Stimulated activated naive CD8-positive, alpha-beta T cell treated with anti-CD3 and anti-CD28 coated beads, Interleukin-15, Interleukin-2, amounts not matched to agents 100 U/mL and 50 U/mL, for 24 hours (primary cell): ENCODE data around the gene TCF4.

ENCODE experiments used
- ATAC-seq: fragments of 150-1000 bp; cut with Tn5 transposase; one replicate; pipeline ENCODE4 v1.10.0; 2021
- DNase-seq: peaks from one replicate; pipeline ENCODE4 v3.0.0; 2021

TCF4 gene

GRCh38 chr18:55384551-55385275 is 203.3 kb downstream of the TCF4 start:
- ATAC-seq (no peak), DNase-seq (peak; percentile 15)

- DNase-seq = no peak
- no peak for ATAC-seq
Measured at GRCh38 chr18:55384115-55384514, 203.9 kb downstream of the TCF4 start.

GRCh38 chr18:55382277-55382805 is 205.7 kb downstream of the TCF4 start:
- DNase-seq = no peak
- ATAC-seq = no peak

- ATAC-seq = peak; percentile 14
- no peak for DNase-seq
Measured at GRCh38 chr18:55381277-55381676, 206.7 kb downstream of the TCF4 start.

DNA sequence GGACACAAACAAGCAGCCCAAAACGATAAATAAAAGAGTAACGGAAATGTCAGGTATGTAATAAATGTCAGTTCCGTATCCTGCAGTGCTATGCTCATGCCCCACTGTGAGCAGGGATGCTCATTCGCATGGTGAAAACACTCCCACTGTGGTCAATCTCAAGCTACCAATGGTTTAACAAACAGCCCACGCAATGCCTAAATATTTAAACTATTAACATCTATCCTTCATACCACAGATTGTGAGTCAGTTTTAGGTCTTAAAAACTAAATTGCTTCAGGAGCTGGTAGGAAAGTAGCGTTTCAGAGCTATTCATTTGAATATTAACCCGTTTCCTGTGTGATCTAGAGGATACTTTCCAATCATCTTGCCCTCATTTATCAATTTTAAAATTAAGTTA is 207.4 kb downstream of the TCF4 start:
- DNase-seq = no peak
- no peak for ATAC-seq

- DNase-seq = no peak
- ATAC-seq = no peak
Measured at GRCh38 chr18:55376387-55376786, 211.6 kb downstream of the TCF4 start.

DNA sequence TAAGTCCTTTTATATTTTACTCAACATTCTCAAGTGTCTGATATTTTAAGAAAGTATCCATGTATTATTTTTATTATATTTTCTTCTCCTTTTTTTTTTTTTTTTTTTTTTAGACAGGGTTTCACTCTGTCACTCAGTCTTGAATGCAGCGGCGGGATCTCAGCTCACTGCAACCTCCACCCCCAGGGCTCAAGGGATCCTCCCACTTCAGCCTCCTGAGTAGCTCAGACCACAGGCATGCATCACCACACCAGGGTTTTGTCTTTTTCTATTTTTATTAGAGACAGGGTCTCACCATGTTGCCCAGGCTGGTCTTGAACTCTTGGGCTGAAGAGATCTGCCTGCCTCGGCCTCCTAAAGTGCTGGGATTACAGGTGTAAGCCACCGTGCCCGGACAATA is 212.1 kb downstream of the TCF4 start:
- ATAC-seq = no peak
- no peak for DNase-seq

- DNase-seq = no peak
- no peak for ATAC-seq
Measured at GRCh38 chr18:55374741-55375140, 213.3 kb downstream of the TCF4 start.

DNA sequence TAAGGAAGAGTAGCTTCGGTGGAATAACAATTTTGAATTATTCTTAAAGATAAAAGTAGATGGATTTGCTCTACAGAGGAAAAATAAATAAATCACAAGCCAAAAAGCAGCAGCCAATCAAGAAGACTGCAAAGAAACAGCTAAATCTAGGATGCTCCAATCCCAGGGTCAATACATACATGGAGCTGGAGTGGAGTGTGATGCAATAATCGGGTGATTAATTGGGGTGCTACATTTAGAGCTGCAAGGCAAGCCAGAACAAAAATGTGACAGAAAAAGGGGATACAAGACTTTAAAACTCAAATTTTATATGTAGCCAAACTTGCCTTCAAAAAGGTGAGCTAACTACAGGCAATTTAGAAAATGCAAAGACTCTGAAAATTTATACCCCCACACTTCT is 215.8 kb downstream of the TCF4 start:
- DNase-seq = no peak
- no peak for ATAC-seq

DNA sequence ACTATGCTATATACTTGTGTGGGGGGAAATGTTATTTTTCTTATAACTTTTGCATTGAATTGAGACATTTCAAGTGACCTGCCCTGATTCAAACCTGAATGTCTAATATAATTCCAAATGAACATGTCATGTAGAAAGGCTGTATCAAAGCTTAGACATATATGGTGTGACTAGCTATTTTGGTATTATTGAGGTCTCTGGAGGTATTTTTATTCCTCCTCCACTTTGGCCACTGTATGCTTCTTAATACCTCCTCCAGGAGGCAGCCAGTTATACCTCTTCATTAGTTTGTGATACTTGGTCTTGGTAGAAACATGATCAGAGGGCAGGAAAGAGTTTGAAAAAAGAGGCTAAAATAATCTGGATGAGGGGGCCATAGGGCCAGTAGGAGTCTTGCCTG is 217.1 kb downstream of the TCF4 start:
- no peak for DNase-seq
- ATAC-seq = no peak

DNA sequence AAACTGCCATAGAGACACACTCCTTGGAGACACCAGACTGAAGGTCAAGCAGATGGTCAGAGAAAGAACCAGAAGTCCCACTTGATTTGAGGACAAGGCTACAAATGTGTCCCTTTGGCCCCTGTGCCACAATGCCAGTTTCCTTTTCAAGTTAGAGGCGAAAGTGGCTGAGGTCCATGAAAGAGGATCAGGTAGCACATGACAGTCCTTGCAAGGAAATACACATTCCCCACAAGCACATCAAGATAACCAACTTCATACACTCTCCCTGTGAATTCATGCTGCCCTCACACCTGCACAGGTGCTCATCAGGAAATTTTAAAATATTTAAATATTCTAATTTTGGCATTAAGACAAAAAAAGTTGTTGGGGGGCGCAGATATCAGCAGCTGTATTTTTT is 218.6 kb downstream of the TCF4 start:
- ATAC-seq (no peak), DNase-seq (no peak)

- ATAC-seq = no peak
- DNase-seq = no peak
Measured at GRCh38 chr18:55365342-55365741, 222.7 kb downstream of the TCF4 start.

GRCh38 chr18:55362303-55362702 is 225.7 kb downstream of the TCF4 start:
- no peak for DNase-seq
- no peak for ATAC-seq

- no peak for DNase-seq
- no peak for ATAC-seq
Measured at GRCh38 chr18:55361492-55362250, 226.3 kb downstream of the TCF4 start.

GRCh38 chr18:55360061-55360460 is 227.9 kb downstream of the TCF4 start:
- no peak for DNase-seq
- no peak for ATAC-seq

GRCh38 chr18:55356815-55357214 is 231.2 kb downstream of the TCF4 start:
- ATAC-seq = no peak
- no peak for DNase-seq

DNA sequence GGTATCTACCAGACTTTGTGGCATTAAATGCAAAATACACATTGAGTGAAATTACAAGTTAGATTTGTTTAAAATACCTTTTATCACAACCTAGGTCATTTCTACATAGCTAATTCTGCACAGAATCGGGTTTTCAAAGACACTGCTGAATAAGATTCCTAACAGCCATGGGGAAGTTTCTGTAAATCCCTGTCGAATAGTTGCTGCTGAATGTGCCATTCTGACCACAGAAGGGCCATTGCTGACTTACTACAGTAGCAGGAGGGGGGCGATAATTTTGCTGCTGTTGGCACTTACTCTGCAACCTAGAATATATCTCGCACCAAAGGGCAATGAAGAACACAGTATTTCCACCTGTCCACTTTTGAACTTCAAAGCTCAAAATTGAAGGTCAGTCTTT is 232.8 kb downstream of the TCF4 start:
- ATAC-seq (no peak), DNase-seq (no peak)

DNA sequence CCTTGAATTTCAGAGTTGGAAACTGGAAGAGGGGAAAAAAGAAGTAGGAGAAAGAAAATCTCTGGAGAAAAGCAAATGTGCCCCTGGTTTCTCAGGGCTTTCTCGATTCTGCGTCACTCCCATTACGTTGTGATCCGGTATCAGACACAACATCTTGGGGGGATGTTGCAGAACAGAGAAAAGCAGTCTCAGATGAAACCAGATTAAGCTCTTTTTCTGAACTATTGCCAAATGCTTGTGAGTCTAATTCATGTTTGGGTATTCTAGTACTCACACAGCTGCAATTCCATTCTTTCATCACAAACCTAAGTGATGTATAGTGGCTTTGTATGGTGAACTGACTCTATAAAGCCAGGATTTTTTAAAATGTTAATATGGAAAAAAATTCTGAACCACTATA is 233.2 kb downstream of the TCF4 start:
- no peak for ATAC-seq
- DNase-seq = no peak

DNA sequence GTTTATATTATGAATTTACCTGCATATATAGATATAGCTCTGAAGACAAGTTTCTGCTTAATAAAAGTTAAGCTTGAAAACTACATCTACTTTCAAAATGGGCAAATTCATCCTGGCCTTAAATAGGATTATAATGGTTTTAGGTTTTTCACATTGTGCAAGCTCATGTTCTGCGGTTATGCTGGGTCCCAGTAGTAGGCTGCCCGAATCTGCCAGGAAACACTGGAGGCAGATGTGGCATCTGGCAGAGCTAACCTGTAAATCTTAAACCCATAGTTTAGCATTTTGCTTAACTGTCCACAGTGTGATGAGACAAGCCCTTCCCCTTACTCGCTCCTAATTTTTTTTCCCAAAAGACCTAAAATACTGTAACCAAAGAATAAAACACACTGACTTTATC is 234.2 kb downstream of the TCF4 start:
- ATAC-seq (no peak), DNase-seq (no peak)

- ATAC-seq = no peak
- DNase-seq = no peak
Measured at GRCh38 chr18:55353391-55353790, 234.6 kb downstream of the TCF4 start.

DNA sequence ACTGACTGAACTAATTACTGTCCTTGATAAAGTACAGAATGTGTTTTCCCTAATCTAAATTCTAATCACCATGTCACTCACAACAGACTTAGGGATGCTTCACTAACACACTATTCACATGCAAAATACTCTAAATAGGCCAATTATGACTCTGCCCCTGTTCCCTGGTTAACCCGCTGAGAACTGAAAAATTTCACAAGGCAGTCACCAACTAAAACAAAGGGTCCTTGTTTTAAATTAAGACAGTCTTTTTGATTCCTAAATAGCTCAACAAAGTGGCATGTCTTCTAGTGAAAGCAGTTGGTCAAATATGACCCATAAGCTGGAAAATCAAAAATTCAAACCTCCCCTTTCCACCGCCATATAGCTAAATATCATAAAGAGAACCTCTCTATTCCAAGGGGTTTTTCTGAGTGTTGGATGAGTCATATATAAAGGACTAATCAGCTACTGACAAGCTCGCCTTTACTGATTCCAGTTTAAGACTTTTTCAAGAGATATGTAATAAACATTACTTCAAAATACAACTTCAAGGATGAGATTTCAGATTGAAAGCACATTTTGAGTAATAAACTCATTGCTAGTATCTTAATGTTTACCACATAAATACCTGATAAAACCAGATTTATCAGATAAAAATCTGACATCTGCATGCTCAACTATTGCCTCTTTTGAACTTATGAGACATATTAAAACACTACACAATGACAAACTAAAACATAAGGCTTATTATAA is 235.8 kb downstream of the TCF4 start:
- no peak for ATAC-seq
- DNase-seq = no peak

GRCh38 chr18:55351241-55351691 is 236.7 kb downstream of the TCF4 start:
- no peak for DNase-seq
- ATAC-seq = no peak

GRCh38 chr18:55349685-55350084 is 238.3 kb downstream of the TCF4 start:
- ATAC-seq = no peak

More at GRCh38 chr18:55349685-55350084, 238.3 kb downstream of the TCF4 start:
- DNase-seq = no peak
